Thyroid gland (tissue), 4 donors: ENCODE data around the gene CDH23.

Experiments
- CTCF ChIP-seq, 6 experiments: fragments of 200-600 bp in 3 of 6; fragments of 450-650 bp in 3 of 6; sonication (generic) in 3 of 6; IDR thresholded peaks; one replicate each; pipeline ENCODE4 v1.5.1; 2016 to 2019; ENCODE audit warnings: antibody characterized with exemption in 6 of 6, mild to moderate bottlenecking in 2 of 6, inconsistent platforms in 1 of 6, moderate library complexity in 1 of 6
- POLR2A ChIP-seq, 2 donors: fragments of 450-650 bp; IDR thresholded peaks; one replicate each; pipeline ENCODE4 v1.6.1; 2017; ENCODE audit warnings: antibody characterized with exemption in 2 of 2, mild to moderate bottlenecking in 2 of 2, moderate library complexity in 1 of 2

- no peak for TF ChIP-seq CTCF (IDR thresholded peaks at IDR 0.05)
- no peak for TF ChIP-seq POLR2A (IDR thresholded peaks at IDR 0.05)
Observed at GRCh38 chr10:71587941-71588573, 191.3 kb downstream of the CDH23 start.
